Type B pancreatic cell (in vitro differentiated cells): ENCODE results near the gene CDC42SE1. TPM values are rescaled to one million over a fixed set of nuclear protein-coding genes. Genes with fewer than 3 reads are reported as not detected.

ENCODE experiments used
- DNase-seq: peaks from one replicate; pipeline ENCODE4 v3.0.0; 2021; ENCODE audit warnings: mixed read lengths; ENCODE audit not compliant: unreplicated experiment; ENCODE audit errors: extremely low spot score
- H3K27ac Mint-ChIP-seq: 2 replicates; pipeline ENCODE4 v1.8.0; 2021; ENCODE audit warnings: mild to moderate bottlenecking, mixed read lengths
- H3K27me3 Mint-ChIP-seq: 2 replicates; pipeline ENCODE4 v1.8.0; 2021; ENCODE audit warnings: mixed read lengths
- H3K36me3 Mint-ChIP-seq: 2 replicates; pipeline ENCODE4 v1.8.0; 2021; ENCODE audit warnings: mixed read lengths
- H3K4me1 Mint-ChIP-seq: one replicate; pipeline ENCODE4 v1.8.0; 2021; ENCODE audit warnings: mixed read lengths; ENCODE audit not compliant: unreplicated experiment
- H3K4me3 Mint-ChIP-seq: 2 replicates; pipeline ENCODE4 v1.8.0; 2021; ENCODE audit warnings: mild to moderate bottlenecking, mixed read lengths
- H3K9me3 Mint-ChIP-seq: 2 replicates; pipeline ENCODE4 v1.8.0; 2021; ENCODE audit warnings: mixed read lengths
- total RNA-seq: library from RNA; stranded (reverse); gene quantifications from 2 replicates; pipeline ENCODE4 v1.2.1, GENCODE V29; 2021; ENCODE audit warnings: low replicate concordance
- TF ChIP-seq, protein P1 (sequence below): fragments of 200-600 bp; sonication (generic); conservative IDR thresholded peaks from 2 replicates; pipeline ENCODE4 v1.5.0; 2021; ENCODE audit warnings: antibody characterized with exemption, mild to moderate bottlenecking

The CDC42SE1 gene
- total RNA-seq, 1 donor from 2014 or later, result 109 TPM

DNA sequence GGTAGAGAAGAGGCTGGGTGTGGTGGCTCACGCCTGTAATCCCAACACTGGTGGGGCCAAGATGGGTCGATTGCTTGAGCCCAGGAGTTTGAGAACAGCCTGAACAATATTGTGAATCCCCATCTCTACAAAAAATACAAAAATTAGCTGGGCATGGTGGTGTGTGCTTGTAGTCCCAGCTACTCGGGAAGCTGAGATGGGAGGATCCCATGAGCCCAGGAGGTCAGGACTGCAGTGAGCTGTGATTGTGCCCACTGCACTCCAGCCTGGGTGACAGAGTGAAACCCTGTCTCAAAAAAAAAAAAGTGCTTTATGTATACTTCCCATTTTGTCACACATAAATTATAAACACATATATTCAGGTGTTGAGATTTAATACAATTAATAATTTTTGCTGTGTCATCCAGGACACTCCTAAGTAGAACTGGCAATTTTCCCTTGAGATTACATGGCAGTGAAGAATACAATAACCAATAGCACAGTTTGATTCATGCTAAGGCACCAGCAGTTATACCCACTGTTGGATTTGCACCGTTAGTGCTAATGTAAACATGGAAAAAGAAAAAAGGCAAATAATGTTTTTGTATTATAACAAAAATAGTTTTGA, 26.6 kb upstream of the CDC42SE1 start:
- no peaks in the 10 kb centered on the region for H3K9me3 Mint-ChIP-seq
- no peaks in the 10 kb centered on the region for H3K4me1 Mint-ChIP-seq
- TF ChIP-seq, protein P1, sequence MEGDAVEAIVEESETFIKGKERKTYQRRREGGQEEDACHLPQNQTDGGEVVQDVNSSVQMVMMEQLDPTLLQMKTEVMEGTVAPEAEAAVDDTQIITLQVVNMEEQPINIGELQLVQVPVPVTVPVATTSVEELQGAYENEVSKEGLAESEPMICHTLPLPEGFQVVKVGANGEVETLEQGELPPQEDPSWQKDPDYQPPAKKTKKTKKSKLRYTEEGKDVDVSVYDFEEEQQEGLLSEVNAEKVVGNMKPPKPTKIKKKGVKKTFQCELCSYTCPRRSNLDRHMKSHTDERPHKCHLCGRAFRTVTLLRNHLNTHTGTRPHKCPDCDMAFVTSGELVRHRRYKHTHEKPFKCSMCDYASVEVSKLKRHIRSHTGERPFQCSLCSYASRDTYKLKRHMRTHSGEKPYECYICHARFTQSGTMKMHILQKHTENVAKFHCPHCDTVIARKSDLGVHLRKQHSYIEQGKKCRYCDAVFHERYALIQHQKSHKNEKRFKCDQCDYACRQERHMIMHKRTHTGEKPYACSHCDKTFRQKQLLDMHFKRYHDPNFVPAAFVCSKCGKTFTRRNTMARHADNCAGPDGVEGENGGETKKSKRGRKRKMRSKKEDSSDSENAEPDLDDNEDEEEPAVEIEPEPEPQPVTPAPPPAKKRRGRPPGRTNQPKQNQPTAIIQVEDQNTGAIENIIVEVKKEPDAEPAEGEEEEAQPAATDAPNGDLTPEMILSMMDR, result no peak
- no peaks in the 10 kb centered on the region for H3K27me3 Mint-ChIP-seq
- no peak for DNase-seq
- no peaks in the 10 kb centered on the region for H3K36me3 Mint-ChIP-seq
- H3K4me3 Mint-ChIP-seq, result no peak overlapping the region
- H3K27ac Mint-ChIP-seq, result no peak overlapping the region

DNA sequence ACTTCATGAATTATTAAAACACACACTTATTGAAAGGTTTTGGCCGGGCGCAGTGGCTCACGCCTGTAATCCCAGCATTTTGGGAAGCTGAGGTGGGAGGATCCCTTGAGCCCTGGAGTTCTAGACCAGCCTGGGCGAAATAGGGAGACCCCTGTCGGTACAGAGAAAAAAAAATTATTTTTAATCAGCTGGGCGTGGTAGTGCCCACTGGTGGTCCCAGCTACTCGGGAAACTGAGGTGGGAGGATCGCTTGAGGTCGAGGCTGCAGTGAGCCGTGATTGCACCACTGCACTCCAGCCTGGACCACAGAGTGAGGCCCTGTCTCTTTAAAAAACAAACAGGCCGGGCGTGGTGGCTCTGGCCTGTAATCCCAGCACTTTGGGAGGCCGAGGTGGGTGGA, 12.8 kb upstream of the CDC42SE1 start:
- H3K4me1 Mint-ChIP-seq, result peaks cover 14% of the 10 kb centered on the region
- peaks cover 7% of the 10 kb centered on the region for H3K36me3 Mint-ChIP-seq
- no peak for DNase-seq
- no peaks in the 10 kb centered on the region for H3K9me3 Mint-ChIP-seq
- no peaks in the 10 kb centered on the region for H3K27me3 Mint-ChIP-seq
- TF ChIP-seq, protein P1, result peak; percentile 22
- no peak overlapping the region for H3K4me3 Mint-ChIP-seq
- H3K27ac Mint-ChIP-seq, result no peak overlapping the region

DNA sequence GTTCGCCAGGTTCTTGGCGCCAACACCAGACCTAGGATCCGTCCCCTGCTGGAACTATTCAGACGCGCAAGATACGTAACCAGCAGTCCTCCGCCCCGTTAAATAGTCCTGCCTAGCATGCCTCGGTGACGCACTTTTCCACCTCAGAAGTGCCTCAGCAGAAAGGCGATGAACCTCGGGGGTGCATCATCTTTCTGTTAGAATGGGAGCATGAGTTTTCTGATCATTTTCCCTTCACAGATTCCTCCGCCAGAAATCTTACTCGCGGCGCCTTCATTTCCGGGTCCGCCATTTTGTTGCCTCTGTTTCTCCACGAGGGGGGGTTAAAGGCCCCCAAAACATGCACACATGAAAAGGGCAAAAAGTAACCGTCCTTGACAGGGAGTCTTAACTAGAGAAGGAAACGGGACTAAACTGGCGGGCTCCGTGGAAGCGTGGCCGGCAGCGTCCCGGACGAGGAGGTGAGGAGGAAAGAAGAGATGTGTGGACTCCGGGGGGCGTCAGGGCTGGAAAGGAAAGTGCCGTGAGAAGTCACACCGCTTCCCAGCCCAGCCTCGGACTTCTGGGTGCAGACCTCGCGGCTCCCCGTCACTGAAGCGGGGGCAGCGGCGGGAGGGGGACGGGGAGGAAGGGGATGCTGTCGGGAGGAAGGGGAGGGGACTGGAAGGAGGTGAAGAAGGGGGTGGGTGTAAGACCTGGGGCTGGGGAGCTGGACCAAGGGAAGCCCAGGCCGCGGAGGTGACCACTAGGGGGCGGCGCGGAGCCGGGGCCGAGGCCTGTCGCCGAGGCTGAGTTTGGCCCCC, 11.3 kb upstream of the CDC42SE1 start, which contains the start of gene GABPB2:
TSS of gene GABPB2 (plus strand) at position 288 of the 803 bp plus-strand sequence. CDS start 17,429 bp downstream, outside the sequence.
- Mint-ChIP-seq H3K4me1 (peaks cover 14% of the 10 kb centered on the region), H3K27ac (peak within 1 kb of the TSS; percentile 99), H3K36me3 (peaks cover 7% of the 10 kb centered on the region), H3K4me3 (peak within 1 kb of the TSS; percentile 100), H3K27me3 (no peaks in the 10 kb centered on the region), H3K9me3 (no peaks in the 10 kb centered on the region)
- DNase-seq, result peak; percentile 92
- TF ChIP-seq, protein P1, result peak; percentile 98

- no peak for DNase-seq
- H3K4me3 Mint-ChIP-seq, result peak overlapping the region; percentile 75
- H3K9me3 Mint-ChIP-seq, result no peaks in the 10 kb centered on the region
- TF ChIP-seq, protein P1, result no peak
- peak overlapping the region; percentile 68 for H3K27ac Mint-ChIP-seq
- peaks cover 12% of the 10 kb centered on the region for H3K36me3 Mint-ChIP-seq
- peaks cover 14% of the 10 kb centered on the region for H3K4me1 Mint-ChIP-seq
- no peaks in the 10 kb centered on the region for H3K27me3 Mint-ChIP-seq
Measured at GRCh38 chr1:151069103-151069486, 9.7 kb upstream of the CDC42SE1 start.

DNA sequence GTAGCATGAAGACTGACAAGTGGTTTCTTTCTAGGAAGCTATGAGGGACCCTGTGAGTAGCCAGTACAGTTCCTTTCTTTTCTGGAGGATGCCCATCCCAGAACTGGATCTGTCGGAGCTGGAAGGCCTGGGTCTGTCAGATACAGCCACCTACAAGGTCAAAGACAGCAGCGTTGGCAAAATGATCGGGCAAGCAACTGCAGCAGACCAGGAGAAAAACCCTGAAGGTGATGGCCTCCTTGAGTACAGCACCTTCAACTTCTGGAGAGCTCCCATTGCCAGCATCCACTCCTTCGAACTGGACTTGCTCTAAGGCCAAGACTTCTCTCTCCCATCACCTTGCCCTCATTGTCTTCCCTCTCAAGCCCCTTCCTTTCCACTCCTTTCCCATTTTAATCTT, 7.8 kb upstream of the CDC42SE1 start:
- Mint-ChIP-seq H3K27ac (no peak overlapping the region), H3K36me3 (peaks cover 16% of the 10 kb centered on the region), H3K4me3 (no peak overlapping the region)

More for the DNA sequence above, 7.8 kb upstream of the CDC42SE1 start:
- Mint-ChIP-seq H3K4me1 (peaks cover 19% of the 10 kb centered on the region), H3K9me3 (no peaks in the 10 kb centered on the region), H3K27me3 (no peaks in the 10 kb centered on the region)
- TF ChIP-seq, protein P1, result no peak
- no peak for DNase-seq
